ENCODE measurements around the gene PPIP5K1. TPM values are rescaled to one million over a fixed set of nuclear protein-coding genes. Genes with fewer than 3 reads are reported as not detected.

PPIP5K1 gene
- total RNA-seq, 1 donor from 2014 or later, result 31.6 TPM

DNA sequence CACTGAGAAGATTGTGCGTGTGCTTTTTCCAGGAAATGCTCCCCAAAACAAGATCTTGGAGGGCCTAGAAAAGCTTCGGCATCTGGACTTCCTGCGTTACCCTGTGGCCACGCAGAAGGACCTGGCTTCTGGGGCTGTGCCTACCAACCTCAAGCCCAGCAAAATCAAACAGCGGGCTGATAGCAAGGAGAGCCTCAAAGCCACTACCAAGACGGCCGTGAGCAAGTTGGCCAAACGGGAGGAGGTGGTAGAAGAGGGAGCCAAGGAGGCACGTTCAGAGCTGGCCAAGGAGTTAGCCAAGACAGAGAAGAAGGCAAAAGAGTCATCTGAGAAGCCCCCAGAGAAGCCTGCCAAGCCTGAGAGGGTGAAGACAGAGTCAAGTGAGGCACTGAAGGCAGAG lies 67.8 kb downstream of the PPIP5K1 start:
- Histone ChIP-seq H3K9me3 (no peaks in the 10 kb centered on the region), H3K4me1 (peaks cover 12% of the 10 kb centered on the region), H3K4me3 (no peak overlapping the region), H3K36me3 (no peaks in the 10 kb centered on the region), H3K27ac (no peak overlapping the region), H3K27me3 (ENCODE audit: low read depth) (peaks cover under 1% of the 10 kb centered on the region)
- DNase-seq, result no peak
- ATAC-seq, result no peak
- TF ChIP-seq, protein P1, sequence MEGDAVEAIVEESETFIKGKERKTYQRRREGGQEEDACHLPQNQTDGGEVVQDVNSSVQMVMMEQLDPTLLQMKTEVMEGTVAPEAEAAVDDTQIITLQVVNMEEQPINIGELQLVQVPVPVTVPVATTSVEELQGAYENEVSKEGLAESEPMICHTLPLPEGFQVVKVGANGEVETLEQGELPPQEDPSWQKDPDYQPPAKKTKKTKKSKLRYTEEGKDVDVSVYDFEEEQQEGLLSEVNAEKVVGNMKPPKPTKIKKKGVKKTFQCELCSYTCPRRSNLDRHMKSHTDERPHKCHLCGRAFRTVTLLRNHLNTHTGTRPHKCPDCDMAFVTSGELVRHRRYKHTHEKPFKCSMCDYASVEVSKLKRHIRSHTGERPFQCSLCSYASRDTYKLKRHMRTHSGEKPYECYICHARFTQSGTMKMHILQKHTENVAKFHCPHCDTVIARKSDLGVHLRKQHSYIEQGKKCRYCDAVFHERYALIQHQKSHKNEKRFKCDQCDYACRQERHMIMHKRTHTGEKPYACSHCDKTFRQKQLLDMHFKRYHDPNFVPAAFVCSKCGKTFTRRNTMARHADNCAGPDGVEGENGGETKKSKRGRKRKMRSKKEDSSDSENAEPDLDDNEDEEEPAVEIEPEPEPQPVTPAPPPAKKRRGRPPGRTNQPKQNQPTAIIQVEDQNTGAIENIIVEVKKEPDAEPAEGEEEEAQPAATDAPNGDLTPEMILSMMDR (IDR thresholded peaks at IDR 0.05), result no peak
- intact Hi-C loops (cut with DNase I), result no loop called here

- H3K36me3 ChIP-seq, result no peaks in the 10 kb centered on the region
These were observed 68.6 kb downstream of the PPIP5K1 start for GRCh38 chr15:43521419-43521818.

DNA sequence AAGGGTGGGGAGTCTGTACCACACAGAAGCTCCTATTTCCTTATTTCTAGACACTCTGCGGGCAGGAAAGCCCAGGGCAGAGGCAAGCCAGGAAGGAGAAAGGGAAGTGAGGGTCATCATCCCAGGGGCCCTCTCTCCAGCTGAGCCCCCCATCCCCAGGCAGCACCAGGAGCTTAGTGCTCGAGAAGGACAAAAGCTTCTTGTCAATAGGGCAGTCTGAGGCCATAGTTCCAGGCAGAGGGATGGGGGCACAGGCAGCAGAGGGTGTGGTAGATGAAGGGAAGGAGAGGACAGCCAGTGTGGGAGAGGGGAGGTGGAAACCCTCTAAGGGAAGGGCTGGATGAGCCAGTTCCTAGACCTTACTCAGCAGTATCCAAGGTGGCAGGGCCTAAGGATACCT lies 69.9 kb downstream of the PPIP5K1 start:
- intact Hi-C loops (cut with DNase I), result no loop called here
- TF ChIP-seq, protein P1 (IDR thresholded peaks at IDR 0.05), result no peak
- DNase-seq (no peak), ATAC-seq (no peak)
- no peak overlapping the region for H3K4me3 ChIP-seq
- H3K4me1 ChIP-seq, result peaks cover 18% of the 10 kb centered on the region
- H3K27me3 ChIP-seq (ENCODE audit: low read depth), result peaks cover 5% of the 10 kb centered on the region
- no peaks in the 10 kb centered on the region for H3K9me3 ChIP-seq
- no peaks in the 10 kb centered on the region for H3K36me3 ChIP-seq
- no peak overlapping the region for H3K27ac ChIP-seq

More at GRCh38 chr15:43521419-43521818, 68.6 kb downstream of the PPIP5K1 start:
- intact Hi-C loops (cut with DNase I), result no loop called here
- no peak overlapping the region for H3K27ac ChIP-seq
- ATAC-seq, result no peak
- peaks cover 18% of the 10 kb centered on the region for H3K4me1 ChIP-seq
- H3K27me3 ChIP-seq (ENCODE audit: low read depth), result peaks cover 5% of the 10 kb centered on the region
- no peak for DNase-seq
- TF ChIP-seq, protein P1 (IDR thresholded peaks at IDR 0.05), result no peak
- no peaks in the 10 kb centered on the region for H3K9me3 ChIP-seq
- H3K4me3 ChIP-seq, result no peak overlapping the region

DNA sequence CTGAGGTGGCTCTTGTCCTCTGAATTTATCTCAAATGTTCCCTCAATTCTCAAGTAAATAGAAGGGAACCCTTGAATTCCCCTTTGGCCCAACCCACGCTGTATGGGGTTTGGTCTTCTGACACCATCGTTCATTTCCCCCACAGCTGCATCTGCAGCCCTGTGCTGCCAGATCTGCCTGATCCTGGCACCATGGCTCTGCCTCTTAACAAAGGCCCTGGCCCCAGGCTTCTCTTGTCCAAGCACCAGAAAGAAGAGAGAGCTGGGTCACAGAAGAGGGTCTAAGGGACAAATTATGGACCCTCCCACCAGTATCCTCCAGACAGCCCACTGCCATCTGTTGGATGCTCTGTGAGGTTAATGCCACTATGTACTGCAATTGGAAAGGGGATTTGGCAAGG lies 70.8 kb downstream of the PPIP5K1 start:
- intact Hi-C loops (cut with DNase I), result no loop called here
- no peak overlapping the region for H3K4me3 ChIP-seq
- no peak overlapping the region for H3K27ac ChIP-seq
- TF ChIP-seq, protein P1 (IDR thresholded peaks at IDR 0.05), result no peak
- H3K27me3 ChIP-seq (ENCODE audit: low read depth), result peaks cover 5% of the 10 kb centered on the region
- DNase-seq (no peak), ATAC-seq (no peak)
- H3K4me1 ChIP-seq, result peaks cover 23% of the 10 kb centered on the region
- no peaks in the 10 kb centered on the region for H3K9me3 ChIP-seq
- no peaks in the 10 kb centered on the region for H3K36me3 ChIP-seq

GRCh38 chr15:43518197-43518761 lies 71.7 kb downstream of the PPIP5K1 start:
- intact Hi-C loops (cut with DNase I), result no loop called here

More at GRCh38 chr15:43518197-43518761, 71.7 kb downstream of the PPIP5K1 start:
- TF ChIP-seq, protein P1 (IDR thresholded peaks at IDR 0.05), result no peak
- DNase-seq, result no peak
- peaks cover 5% of the 10 kb centered on the region for H3K27me3 ChIP-seq (ENCODE audit: low read depth)
- no peaks in the 10 kb centered on the region for H3K9me3 ChIP-seq
- H3K36me3 ChIP-seq, result no peaks in the 10 kb centered on the region
- ATAC-seq, result peak; percentile 40 to 54
- H3K4me3 ChIP-seq, result peak overlapping the region; percentile 42
- H3K27ac ChIP-seq, result peak overlapping the region; percentile 24
- H3K4me1 ChIP-seq, result peaks cover 24% of the 10 kb centered on the region

Measured in lower lobe of right lung (tissue), 2 donors.